ENCODE data around the gene NAV2.

Gene NAV2

DNA sequence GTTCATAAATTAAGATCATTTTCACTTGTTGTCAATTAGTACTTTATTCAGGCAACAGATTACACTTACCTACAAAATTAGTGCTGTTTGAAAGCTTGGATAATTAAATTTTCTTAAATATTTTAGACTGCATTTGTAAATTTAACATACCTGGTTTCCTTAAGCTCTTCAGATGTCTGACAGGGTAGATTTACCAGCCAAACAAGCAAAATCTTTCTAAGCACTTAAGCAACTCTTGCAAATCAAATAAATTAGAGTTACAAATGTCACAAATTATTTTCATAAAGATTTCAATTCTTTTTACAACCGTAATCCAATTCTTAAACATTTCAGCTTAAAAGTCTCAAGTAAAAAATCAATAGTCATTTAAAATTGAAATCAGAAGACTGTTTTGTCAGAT, 317.8 kb downstream of the NAV2 start:
- in situ Hi-C loops (cut with MboI; ENCODE audit: low sequenced_read_pairs) = no loop called here

DNA sequence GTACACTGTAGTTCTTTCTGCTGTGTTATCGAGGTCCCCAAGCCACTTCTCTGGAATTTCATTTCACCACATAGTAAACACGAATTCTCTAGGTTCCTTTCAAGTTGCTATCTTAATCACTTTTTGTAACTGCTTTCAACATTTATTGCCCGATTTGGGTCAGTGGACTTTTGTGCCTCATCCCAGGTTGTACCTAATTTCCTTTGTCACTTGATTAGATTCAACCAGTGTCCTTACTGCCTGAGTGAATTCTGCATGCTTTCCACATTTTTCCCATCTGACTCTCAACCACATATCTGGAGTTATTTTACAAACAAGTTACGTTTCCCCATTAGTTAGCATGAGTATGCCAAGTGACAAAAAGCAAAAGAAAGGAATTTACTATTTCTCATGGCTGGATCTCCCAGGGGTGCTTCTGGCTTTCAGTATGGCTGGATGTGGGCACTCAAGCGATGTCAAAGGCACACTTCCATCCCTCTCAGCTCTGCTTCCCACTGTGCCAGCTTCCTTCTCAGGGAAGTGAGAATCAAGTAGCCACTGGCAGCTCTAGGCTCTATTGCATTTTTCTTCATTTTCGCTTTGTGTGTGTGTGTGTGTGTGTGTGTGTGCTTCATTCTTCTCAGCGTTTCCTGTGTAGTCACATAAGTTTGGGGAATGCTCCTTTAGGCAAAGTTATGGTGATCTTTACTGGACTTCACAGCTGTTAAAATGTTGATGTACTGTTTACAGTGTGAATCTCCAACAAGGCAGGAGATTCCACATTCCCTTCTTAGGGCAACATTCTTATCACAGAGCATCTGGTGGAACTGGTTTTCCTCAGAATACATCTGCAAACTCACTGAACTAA, 318.7 kb downstream of the NAV2 start:
- in situ Hi-C loops (cut with MboI; ENCODE audit: low sequenced_read_pairs) = no loop called here

DNA sequence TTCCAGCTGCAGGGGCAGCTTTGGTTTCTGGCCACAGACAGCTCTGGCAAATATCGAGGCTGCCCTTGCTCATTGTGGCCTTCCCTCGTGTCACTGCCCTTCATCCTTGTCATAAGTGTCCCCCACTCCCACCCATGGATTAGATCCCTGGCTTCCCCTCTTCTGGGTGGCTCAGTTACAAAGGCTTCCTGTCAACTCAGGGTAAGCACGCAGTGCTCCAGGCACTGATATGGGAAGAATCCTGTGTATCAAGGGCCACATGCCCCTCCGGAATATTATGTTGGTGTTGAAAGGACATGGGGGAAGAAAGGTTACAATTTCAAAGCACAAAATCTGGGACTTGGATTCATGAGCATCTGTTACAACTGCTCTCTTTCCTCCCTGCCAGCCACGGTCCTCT, 319.5 kb downstream of the NAV2 start:
- in situ Hi-C loops (cut with MboI; ENCODE audit: low sequenced_read_pairs) = no loop called here

- in situ Hi-C loops (cut with MboI; ENCODE audit: low sequenced_read_pairs) = no loop called here
These were observed 320.1 kb downstream of the NAV2 start for GRCh38 chr11:20032577-20033260.

GRCh38 chr11:20033806-20034205, 321.2 kb downstream of the NAV2 start:
- in situ Hi-C loops (cut with MboI; ENCODE audit: low sequenced_read_pairs) = no loop called here

DNA sequence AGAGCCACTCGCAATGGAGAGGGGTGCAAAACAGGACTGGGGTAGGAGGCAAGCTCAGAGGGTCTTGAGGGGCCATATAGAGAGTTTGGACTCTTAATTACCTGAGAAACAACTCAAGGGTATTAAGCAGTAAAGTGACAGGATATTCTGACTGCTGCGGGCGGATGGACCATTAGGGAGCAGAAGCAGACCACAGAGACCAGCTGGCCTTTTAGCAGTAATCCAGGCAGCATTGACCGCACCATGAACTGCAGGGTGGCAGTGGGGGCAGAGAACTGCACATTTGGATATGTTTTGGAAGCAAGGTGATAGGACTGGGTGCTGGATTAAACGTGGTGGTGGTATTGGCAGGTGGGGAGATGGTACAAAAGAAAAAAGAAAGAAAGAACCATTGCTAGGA, 322.3 kb downstream of the NAV2 start:
- in situ Hi-C loops (cut with MboI; ENCODE audit: low sequenced_read_pairs) = no loop called here

- in situ Hi-C loops (cut with MboI; ENCODE audit: low sequenced_read_pairs) = no loop called here
These were observed 322.7 kb downstream of the NAV2 start for GRCh38 chr11:20035375-20035700.

- in situ Hi-C loops (cut with MboI; ENCODE audit: low sequenced_read_pairs) = no loop called here
These were observed 323.3 kb downstream of the NAV2 start for GRCh38 chr11:20035701-20036601.

GRCh38 chr11:20036626-20037335, 324.1 kb downstream of the NAV2 start:
- in situ Hi-C loops (cut with MboI; ENCODE audit: low sequenced_read_pairs) = no loop called here

GRCh38 chr11:20037396-20038153, 324.9 kb downstream of the NAV2 start:
- in situ Hi-C loops (cut with MboI; ENCODE audit: low sequenced_read_pairs) = no loop called here

- in situ Hi-C loops (cut with MboI; ENCODE audit: low sequenced_read_pairs) = no loop called here
These were observed 325.8 kb downstream of the NAV2 start for GRCh38 chr11:20038412-20038811.

DNA sequence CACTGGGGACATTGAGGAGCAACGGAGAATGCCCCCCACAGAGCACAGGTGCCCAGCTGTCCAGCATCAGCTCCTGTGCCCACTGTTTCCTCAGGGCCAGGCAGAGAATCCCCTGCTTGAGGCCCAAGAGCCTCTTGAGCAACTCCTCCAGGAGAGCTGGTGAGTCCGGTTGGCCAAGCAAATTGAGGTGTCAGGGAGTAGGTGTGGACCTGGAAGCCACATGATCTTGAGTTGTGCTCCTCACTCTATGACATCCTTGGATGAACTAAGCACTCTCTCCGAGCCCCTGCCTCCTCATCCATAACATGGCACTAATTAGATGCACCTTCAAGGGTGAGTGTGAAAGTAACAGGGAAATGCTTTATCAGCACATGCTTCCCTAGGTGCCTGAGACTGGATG, 326.3 kb downstream of the NAV2 start:
- in situ Hi-C loops (cut with MboI; ENCODE audit: low sequenced_read_pairs) = no loop called here

GRCh38 chr11:20041499-20041898, 328.9 kb downstream of the NAV2 start:
- in situ Hi-C loops (cut with MboI; ENCODE audit: low sequenced_read_pairs) = no loop called here

GRCh38 chr11:20042045-20042639, 329.5 kb downstream of the NAV2 start:
- in situ Hi-C loops (cut with MboI; ENCODE audit: low sequenced_read_pairs) = no loop called here

DNA sequence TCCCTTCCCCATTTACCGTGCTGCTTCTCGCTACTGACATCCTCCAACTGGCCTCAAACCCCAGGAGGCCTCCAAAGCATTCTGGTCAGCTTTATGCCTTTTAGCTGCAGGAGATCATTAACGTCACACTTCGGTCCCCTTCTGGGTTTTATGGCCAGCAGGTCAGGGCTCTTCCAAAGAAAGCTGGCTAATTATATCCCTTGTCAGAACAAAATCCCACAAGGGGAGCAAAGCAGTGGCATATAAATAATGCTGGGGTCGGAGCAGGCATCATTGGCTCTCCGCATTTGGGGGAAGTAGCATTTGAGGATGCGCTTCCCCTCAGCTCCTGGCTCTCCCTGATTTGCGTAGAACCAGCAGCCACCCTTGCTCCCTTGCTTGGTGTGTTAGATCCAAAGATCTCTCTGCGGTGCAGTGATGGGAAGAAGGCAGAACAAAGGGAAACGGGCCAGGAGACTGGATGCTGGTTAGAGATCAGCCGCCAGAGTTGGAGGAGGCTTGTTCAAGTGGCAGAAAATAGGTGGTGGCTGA, 330.2 kb downstream of the NAV2 start:
- in situ Hi-C loops (cut with MboI; ENCODE audit: low sequenced_read_pairs) = no loop called here

GRCh38 chr11:20043992-20044391, 331.4 kb downstream of the NAV2 start:
- in situ Hi-C loops (cut with MboI; ENCODE audit: low sequenced_read_pairs) = no loop called here

DNA sequence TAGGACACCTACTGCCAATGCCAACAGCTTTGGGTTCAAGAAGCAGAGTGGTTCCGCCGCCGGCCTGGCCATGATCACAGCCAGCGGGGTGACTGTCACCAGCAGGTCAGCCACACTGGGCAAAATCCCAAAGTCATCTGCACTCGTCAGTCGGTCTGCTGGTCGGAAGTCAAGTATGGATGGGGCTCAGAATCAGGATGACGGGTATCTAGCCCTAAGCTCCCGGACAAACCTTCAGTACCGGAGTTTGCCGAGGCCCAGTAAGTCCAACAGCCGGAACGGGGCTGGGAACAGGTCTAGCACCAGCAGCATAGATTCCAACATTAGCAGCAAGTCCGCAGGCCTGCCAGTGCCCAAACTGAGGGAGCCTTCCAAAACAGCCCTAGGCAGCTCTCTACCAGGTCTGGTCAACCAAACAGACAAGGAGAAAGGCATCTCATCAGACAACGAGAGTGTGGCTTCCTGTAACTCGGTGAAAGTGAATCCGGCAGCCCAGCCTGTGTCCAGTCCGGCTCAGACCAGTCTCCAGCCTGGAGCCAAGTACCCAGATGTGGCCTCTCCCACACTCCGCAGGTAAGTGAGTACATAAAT, 332.6 kb downstream of the NAV2 start:
- in situ Hi-C loops (cut with MboI; ENCODE audit: low sequenced_read_pairs) = no loop called here

- in situ Hi-C loops (cut with MboI; ENCODE audit: low sequenced_read_pairs) = no loop called here
These were observed 333.8 kb downstream of the NAV2 start for GRCh38 chr11:20046416-20046815.
